HG03378 (cell line): ENCODE data around the gene SMCR8.
"Not testable (repeated sequence)": the region's sequence is repeated elsewhere in the genome, so short reads cannot be mapped to it uniquely, and the experiment has no call there.

Source experiments
- ATAC-seq: cut with Tn5 transposase; IDR thresholded peaks from one replicate; pipeline ENCODE4 v1.9.1; 2021; ENCODE audit warnings: mild to moderate bottlenecking, moderate library complexity; ENCODE audit not compliant: unreplicated experiment

The SMCR8 gene

GRCh38 chr17:18318771-18319450, 3.8 kb downstream of the SMCR8 start:
- no peak for ATAC-seq

- no peak for ATAC-seq
Measured at GRCh38 chr17:18319604-18320256, 4.6 kb downstream of the SMCR8 start.

- ATAC-seq: no peak
Measured at GRCh38 chr17:18320301-18320700, 5.2 kb downstream of the SMCR8 start.

- ATAC-seq: no peak
Measured at GRCh38 chr17:18321309-18321708, 6.2 kb downstream of the SMCR8 start.

GRCh38 chr17:18322522-18322921, 7.4 kb downstream of the SMCR8 start:
- ATAC-seq: no peak

GRCh38 chr17:18323007-18323406, 7.9 kb downstream of the SMCR8 start:
- ATAC-seq: no peak

- no peak for ATAC-seq
Measured at GRCh38 chr17:18323507-18324139, 8.5 kb downstream of the SMCR8 start.

- no peak for ATAC-seq
Measured at GRCh38 chr17:18324140-18325050, 9.3 kb downstream of the SMCR8 start.

GRCh38 chr17:18326039-18326438, 10.9 kb downstream of the SMCR8 start:
- no peak for ATAC-seq

- ATAC-seq: no peak
Measured at GRCh38 chr17:18326572-18326971, 11.5 kb downstream of the SMCR8 start.

GRCh38 chr17:18327093-18327492, 12.0 kb downstream of the SMCR8 start:
- ATAC-seq: no peak

- ATAC-seq: no peak
Measured at GRCh38 chr17:18327556-18327955, 12.5 kb downstream of the SMCR8 start.

GRCh38 chr17:18328643-18329204, 13.6 kb downstream of the SMCR8 start:
- no peak for ATAC-seq

- no peak for ATAC-seq
Measured at GRCh38 chr17:18331879-18332278, 16.8 kb downstream of the SMCR8 start.

GRCh38 chr17:18332909-18333489, 17.9 kb downstream of the SMCR8 start:
- ATAC-seq: no peak

GRCh38 chr17:18338158-18338557, 23.1 kb downstream of the SMCR8 start:
- not testable (repeated sequence) for ATAC-seq

- ATAC-seq: no peak
Measured at GRCh38 chr17:18339933-18340332, 24.8 kb downstream of the SMCR8 start.

- ATAC-seq: no peak
Measured at GRCh38 chr17:18344021-18344420, 28.9 kb downstream of the SMCR8 start.

- ATAC-seq: no peak
Measured at GRCh38 chr17:18353541-18353940, 38.4 kb downstream of the SMCR8 start.

GRCh38 chr17:18356624-18357023, 41.5 kb downstream of the SMCR8 start:
- no peak for ATAC-seq
